ENCODE results near the gene MELK.

GRCh38 chr9:36664806-36665205 is 92.1 kb downstream of the MELK start:
- TF ChIP-seq REST (IDR thresholded peaks at IDR 0.05; ENCODE audit: borderline replicate concordance) (no peak), CTCF (IDR thresholded peaks at IDR 0.05; ENCODE audit: poor library complexity, severe bottlenecking) (no peak), POLR2AphosphoS5 (IDR thresholded peaks at IDR 0.05) (no peak), EZH2 (IDR thresholded peaks at IDR 0.05; ENCODE audit: borderline replicate concordance, insufficient read depth, low read length, poor library complexity, severe bottlenecking) (no peak), MXI1 (conservative IDR thresholded peaks at IDR 0.05; ENCODE audit: poor library complexity, severe bottlenecking) (no peak), EP300 (conservative IDR thresholded peaks at IDR 0.05; ENCODE audit: poor library complexity, severe bottlenecking) (no peak), SMC3 (conservative IDR thresholded peaks at IDR 0.05; ENCODE audit: poor library complexity) (no peak), RAD21 (conservative IDR thresholded peaks at IDR 0.05) (no peak)

Data from neural cell (in vitro differentiated cells).